Measurements from ENCODE around the gene SH3RF2.

DNA sequence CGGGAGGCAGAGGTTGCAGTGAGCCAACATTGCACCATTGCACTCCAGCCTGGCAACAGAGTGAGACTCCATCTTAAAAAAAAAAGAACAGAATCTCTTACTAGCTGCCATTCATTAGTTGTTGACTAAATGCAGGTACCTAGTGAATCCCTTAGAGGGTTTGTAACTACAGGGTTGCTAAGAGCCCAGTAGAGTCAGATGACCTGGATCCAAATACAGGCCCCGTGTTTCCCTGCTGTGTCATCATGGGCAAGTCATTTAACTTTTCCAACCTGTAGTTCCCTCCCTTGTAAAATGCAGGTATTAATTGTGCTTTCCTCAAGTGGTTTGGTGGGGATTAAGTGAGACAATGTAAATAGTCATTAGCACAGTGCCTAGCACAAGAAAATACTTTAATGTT lies 136.2 kb downstream of the SH3RF2 start:
- TF ChIP-seq POLR2AphosphoS5 (IDR thresholded peaks at IDR 0.05) (no peak), POLR2A (IDR thresholded peaks at IDR 0.05) (no peak)
- TF ChIP-seq, protein P1, sequence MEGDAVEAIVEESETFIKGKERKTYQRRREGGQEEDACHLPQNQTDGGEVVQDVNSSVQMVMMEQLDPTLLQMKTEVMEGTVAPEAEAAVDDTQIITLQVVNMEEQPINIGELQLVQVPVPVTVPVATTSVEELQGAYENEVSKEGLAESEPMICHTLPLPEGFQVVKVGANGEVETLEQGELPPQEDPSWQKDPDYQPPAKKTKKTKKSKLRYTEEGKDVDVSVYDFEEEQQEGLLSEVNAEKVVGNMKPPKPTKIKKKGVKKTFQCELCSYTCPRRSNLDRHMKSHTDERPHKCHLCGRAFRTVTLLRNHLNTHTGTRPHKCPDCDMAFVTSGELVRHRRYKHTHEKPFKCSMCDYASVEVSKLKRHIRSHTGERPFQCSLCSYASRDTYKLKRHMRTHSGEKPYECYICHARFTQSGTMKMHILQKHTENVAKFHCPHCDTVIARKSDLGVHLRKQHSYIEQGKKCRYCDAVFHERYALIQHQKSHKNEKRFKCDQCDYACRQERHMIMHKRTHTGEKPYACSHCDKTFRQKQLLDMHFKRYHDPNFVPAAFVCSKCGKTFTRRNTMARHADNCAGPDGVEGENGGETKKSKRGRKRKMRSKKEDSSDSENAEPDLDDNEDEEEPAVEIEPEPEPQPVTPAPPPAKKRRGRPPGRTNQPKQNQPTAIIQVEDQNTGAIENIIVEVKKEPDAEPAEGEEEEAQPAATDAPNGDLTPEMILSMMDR (IDR thresholded peaks at IDR 0.05), result no peak
